ENCODE data around the gene GPC3.

DNA sequence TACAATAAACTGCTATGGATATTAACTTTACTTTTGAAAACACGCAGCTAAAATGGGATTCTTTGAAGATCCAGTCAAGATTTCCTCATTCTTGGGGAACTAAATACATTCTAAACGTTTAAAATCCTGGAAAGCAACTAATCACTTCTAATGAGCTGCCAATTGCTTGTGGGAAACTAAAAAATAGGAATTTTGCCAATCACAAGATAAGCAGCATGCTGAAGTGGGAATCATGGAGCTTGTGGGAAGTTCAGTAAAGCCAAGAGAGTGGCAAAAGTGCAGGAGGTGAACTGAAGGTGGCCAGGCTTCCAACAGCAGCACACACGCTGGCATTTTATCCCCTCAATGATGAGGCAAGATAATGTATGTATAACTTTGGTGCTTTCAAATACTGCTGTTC is 133.0 kb downstream of the GPC3 start:
- no peak for TF ChIP-seq CTCF (IDR thresholded peaks at IDR 0.05)
- no peak for TF ChIP-seq POLR2A (IDR thresholded peaks at IDR 0.05)
- no peak for TF ChIP-seq POLR2AphosphoS5 (IDR thresholded peaks at IDR 0.05; ENCODE audit: insufficient read depth in 1 of 2, low read depth in 1 of 2)
